Activated naive CD4-positive, alpha-beta T cell treated with anti-CD3 and anti-CD28 coated beads, Interleukin-2, amount 50 U/mL, for 16 hours (primary cell): ENCODE results near the gene NFX1.
"Not testable (repeated sequence)": the region's sequence is repeated elsewhere in the genome, so short reads cannot be mapped to it uniquely, and the experiment has no call there.

Experiments used
- DNase-seq: peaks from one replicate; pipeline ENCODE4 v3.0.0-alpha.2; 2020

The NFX1 gene

GRCh38 chr9:33311953-33312352 is 21.6 kb downstream of the NFX1 start:
- no peak for DNase-seq

- DNase-seq: no peak
Measured at GRCh38 chr9:33315371-33315770, 25.1 kb downstream of the NFX1 start.

DNA sequence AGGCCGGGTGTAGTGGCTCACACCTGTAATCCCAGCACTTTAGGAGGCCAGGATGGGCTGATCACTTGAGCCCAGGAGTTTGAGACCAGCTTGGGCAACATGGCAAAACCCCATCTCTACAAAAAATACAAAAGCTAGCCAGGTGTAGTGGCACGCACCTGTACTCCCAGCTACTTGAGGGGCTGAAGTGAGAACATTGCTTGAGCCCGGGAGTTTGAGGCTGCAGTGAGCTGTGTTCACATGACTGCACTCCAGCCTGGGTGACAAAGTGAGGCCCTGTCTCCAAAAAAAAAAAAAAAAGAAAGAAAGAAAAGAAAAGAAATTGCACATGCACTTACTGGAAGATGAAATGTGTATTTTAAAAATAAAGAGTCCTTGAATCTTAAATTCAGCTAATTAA is 26.8 kb downstream of the NFX1 start:
- not testable (repeated sequence) for DNase-seq

- DNase-seq: no peak
Measured at GRCh38 chr9:33318225-33318624, 27.9 kb downstream of the NFX1 start.

- DNase-seq: no peak
Measured at GRCh38 chr9:33318781-33319180, 28.5 kb downstream of the NFX1 start.

GRCh38 chr9:33320230-33320567 is 29.9 kb downstream of the NFX1 start:
- DNase-seq: no peak

DNA sequence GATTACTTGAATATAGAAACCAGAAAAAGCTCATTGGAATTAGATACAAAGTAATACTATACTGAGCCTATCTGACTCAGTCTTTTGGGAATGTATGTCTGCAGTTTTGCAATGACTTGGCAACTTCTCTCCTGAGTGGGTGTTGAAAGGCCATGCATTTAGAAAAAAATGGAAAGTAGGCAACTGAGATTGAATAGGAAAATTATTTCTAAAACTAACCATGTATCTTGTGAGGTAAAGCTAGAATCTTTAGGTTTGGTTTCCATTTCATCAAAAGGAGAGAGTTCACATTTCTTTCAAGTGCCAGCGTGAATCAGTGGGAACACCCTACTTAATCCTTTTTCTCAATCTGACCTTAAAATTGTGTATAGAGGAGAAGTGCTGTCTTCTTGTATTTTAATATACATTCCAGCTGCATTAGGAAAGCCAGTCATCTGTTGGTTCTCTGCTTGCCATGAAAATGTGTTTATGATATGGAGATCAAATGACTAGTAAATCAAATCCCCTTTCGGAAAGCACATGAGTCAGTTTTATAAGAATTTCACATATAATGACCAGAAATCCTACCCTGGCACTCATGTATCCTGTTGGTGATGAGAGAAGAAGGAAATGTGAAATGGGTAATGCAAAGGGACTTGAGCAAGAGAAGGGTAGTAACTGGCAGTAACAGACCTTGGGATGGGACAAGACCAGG is 30.4 kb downstream of the NFX1 start:
- no peak for DNase-seq

GRCh38 chr9:33329117-33329563 is 38.8 kb downstream of the NFX1 start:
- DNase-seq: no peak

- DNase-seq: no peak
Measured at GRCh38 chr9:33329979-33330378, 39.7 kb downstream of the NFX1 start.

GRCh38 chr9:33331377-33331891 is 41.1 kb downstream of the NFX1 start:
- no peak for DNase-seq

DNA sequence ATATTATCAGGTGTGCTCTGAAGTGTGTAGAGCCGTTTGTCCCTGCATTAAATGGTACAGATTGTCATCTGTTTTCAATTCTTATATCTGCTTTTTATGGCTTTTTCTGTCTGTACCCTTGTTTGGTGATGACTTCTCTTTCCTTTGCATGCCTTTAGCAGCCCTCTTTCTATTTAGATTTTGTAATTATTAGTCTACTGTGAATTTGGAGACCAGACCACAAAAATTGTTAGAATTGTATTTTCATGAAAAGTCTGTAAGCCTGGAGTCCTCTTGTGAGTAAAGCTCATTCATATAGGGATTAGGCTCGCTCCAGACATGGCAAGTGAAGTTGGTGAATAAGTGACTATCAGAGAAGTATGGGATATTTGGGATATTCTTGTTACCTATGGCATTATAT is 41.7 kb downstream of the NFX1 start:
- no peak for DNase-seq

DNA sequence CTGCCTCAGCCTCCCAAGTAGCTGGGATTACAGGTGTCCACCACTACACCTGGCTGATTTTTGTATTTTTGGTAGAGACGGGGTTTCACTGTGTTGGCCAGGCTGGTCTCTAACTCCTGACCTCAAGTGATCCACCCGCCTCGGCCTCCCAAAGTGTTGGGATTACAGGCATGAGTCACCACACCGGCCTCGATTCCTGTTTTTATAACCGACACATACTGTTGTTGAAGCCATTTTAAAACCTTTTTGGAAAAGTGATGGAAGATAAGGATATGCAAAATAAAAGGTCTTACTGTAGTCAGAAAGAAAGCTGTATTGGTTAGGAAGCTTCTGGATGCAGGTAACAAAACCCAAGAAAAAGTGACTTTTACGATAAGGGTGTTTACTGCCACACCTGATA is 42.6 kb downstream of the NFX1 start:
- DNase-seq: not testable (repeated sequence)

- DNase-seq: no peak
Measured at GRCh38 chr9:33340186-33340585, 49.9 kb downstream of the NFX1 start.

GRCh38 chr9:33341182-33341581 is 50.9 kb downstream of the NFX1 start:
- DNase-seq: no peak

DNA sequence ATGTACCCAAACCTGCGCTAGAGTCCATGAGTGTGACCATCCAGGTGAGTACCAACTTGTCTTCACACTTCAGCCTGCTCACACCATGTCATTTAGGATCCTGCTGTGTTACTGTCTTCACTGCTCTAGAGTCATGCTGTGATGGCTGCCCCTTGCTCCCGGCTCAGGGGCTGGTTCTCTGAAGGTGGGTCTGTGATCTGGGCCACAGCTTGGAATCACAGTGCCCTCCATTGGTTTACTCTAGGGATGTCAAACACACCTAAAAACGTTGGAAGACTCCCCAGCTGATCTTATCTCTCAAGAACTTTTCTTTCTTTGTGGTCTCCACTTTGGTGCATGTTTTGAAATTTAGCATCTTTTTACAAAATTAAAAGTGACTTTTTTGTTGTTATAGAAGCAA is 53.8 kb downstream of the NFX1 start:
- no peak for DNase-seq

- DNase-seq: no peak
Measured at GRCh38 chr9:33346564-33346963, 56.2 kb downstream of the NFX1 start.

DNA sequence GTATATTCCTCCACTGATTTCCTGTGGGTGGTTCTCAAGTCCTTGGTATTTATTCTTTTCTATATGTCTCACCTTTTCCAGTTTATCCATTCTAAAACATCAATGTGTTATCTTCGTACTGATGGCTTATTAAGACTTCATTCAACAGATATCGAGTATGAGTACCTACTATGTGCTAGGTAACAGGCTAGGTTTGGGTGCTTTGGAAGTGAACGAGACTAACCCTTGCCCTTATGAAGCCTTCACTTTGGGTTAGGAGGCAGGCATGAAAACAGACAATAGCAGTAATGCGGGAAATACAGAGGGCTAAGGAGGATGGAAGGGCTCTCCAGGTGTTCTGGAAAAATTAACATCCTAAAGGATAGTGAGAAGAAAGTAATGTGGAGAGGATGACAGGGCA is 58.7 kb downstream of the NFX1 start:
- DNase-seq: no peak

DNA sequence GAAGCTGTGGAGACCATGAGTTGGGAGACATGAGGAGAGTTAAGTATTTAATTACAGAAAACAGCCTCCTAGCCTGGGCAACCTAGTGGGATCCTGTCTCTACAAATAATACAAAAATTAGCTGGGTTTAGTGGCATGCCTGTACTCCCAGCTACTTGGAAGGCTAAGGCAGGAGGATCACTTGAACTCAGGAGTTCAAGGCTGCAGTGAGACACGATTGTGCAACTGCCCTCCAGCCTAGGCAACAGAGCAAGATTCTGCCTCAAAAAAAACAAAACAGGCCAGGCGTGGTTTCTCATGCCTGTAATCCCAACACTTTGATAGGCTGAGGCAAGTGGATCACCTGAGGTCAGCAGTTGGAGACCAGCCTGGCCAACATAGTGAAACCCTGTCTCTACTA is 59.4 kb downstream of the NFX1 start:
- DNase-seq: no peak

DNA sequence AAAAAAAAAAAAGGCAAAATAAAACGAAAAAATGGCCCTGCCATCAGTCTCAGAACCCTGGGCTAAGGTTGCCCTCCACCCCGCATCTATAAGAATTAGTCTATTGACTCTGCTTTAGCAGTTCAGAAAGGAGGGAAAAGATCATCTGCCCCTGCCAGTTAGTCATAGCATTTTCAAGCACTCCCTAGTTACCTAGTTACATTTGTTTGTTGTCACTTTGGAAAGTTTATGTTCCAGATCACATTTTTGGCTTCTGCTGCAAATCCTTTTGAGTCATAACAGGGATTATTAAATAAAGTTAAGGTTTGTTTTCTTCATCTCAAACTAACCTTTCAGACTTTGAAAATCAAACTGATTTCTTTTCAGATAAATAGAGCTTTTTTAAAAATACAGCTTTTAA is 60.0 kb downstream of the NFX1 start:
- no peak for DNase-seq

GRCh38 chr9:33351547-33351946 is 61.2 kb downstream of the NFX1 start:
- DNase-seq: no peak

GRCh38 chr9:33354651-33355211 is 64.4 kb downstream of the NFX1 start:
- no peak for DNase-seq

DNA sequence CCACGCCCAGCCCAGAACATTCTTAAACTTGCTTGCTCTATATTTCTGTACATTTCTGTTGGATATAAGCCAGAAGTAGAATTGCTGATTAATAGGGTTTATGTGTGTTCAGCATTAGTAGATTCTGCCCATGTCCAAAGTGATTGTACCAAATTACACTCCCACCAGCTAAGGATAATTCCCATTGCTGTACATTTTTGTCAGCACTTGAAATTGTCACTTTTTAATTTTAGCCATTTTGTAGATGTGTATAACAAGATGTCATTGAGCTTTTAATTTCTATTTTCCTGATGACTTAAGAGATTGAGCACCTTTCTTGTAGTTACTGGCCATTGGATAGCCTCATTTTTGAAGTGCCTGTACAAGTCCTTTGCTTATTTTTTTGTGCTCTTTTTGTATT is 65.6 kb downstream of the NFX1 start:
- DNase-seq: no peak

GRCh38 chr9:33358641-33359040 is 68.3 kb downstream of the NFX1 start:
- not testable (repeated sequence) for DNase-seq

DNA sequence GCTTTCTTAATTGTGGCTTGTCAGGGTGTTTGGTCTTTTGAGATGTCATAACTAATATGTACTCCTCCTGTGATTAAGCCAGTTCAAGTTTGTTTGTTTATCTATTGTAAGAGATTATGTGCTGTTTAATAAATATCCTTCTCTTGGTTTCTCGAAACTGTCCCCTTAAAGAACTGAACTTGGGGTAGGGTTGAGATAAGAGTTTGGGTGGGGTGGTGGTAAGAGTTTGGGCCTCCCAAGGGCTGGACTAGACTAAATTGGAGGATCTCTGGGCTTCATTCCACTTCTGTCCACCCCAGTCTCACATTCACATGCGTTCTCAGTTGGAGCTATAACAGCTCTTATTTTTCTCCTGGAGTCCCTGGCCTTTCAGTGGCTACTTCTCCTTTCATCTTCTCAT is 73.8 kb downstream of the NFX1 start:
- no peak for DNase-seq

DNA sequence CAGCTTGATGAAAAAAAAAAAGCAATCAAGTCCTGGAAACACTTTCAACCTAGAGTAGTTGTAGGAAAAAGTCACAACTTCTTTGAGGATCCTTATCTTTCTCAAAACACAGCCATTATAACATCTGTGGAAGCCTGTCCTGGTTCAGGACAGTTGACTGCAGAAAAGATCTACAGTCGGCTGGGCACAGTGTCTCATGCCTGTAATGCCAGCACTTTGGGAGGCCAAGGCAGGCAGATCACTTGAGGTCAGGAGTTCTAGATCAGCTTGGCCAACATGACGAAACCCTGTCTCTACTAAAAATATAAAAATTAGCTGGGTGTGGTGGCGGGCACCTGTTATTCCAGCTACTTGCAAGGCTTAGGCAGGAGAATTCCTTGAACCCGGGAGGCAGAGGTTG is 74.5 kb downstream of the NFX1 start:
- not testable (repeated sequence) for DNase-seq
